Large intestine (tissue), 3 donors: ENCODE results near the gene SPDYE1. TPM values are rescaled to one million over a fixed set of nuclear protein-coding genes. Genes with fewer than 3 reads are reported as not detected.
A peak's percentile ranks its signal among the peaks of the same experiment; 100 is the strongest.
"Not testable (repeated sequence)": the region's sequence is repeated elsewhere in the genome, so short reads cannot be mapped to it uniquely, and the experiment has no call there.

Source experiments
- DNase-seq, 2 donors: peaks; one replicate each; pipeline versions ENCODE4 v3.0.0 to v3.0.0-alpha.2; 2013
- H3K27ac ChIP-seq: one replicate; pipeline ENCODE4 v1.5.1; 2013; ENCODE audit warnings: low read length
- H3K27me3 ChIP-seq: 2 replicates; pipeline ENCODE4 v1.6.1; 2013; ENCODE audit warnings: low read length; ENCODE audit not compliant: control insufficient read depth, insufficient read depth
- H3K36me3 ChIP-seq: 2 replicates; pipeline ENCODE4 v1.6.1; 2013; ENCODE audit warnings: low read length; ENCODE audit not compliant: control insufficient read depth, insufficient read depth
- H3K4me1 ChIP-seq: one replicate; pipeline ENCODE4 v1.6.1; 2013; ENCODE audit warnings: low read length; ENCODE audit not compliant: control insufficient read depth, insufficient read depth
- H3K4me3 ChIP-seq: one replicate; pipeline ENCODE4 v1.5.1; 2013; ENCODE audit warnings: low read length
- H3K9me3 ChIP-seq: one replicate; pipeline ENCODE4 v1.6.1; 2013; ENCODE audit warnings: mild to moderate bottlenecking, low read depth, low read length, moderate library complexity; ENCODE audit not compliant: control insufficient read depth
- WGBS: methylation state at CpG from one replicate; pipeline ENCODE4 v1.1.5; 2013; ENCODE audit warnings: low lambda C conversion rate; ENCODE audit not compliant: insufficient coverage; 5-methylcytosine and 5-hydroxymethylcytosine counted together
- polyA plus RNA-seq: library from polyadenylated mRNA; unstranded; fragments of 120-200 nt; gene quantifications from one replicate; pipeline ENCODE4 v1.2.1, GENCODE V29; 2013

Gene SPDYE1
- polyA plus RNA-seq, 1 donor = 0.72 TPM

DNA sequence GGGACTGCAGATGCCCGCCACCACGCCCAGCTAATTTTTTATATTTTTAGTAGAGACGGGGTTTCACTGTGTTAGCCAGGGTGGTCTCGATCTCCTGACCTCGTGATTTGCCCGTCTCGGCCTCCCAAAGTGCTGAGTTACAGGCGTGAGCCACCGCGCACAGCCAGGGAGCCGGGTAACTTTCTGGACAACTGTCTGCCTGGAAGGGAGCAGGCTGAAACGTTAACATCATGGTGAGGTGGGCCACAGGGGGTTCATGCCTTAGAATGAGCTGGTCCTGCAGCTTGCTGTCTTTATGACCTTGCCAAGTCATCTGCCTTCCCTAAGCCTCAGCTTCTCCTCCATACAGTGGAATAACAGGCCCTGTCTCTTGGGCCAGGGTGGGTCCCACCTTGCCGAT, 33.6 kb downstream of the SPDYE1 start:
- not testable (repeated sequence) for DNase-seq, H3K27me3 ChIP-seq, H3K9me3 ChIP-seq, H3K4me3 ChIP-seq, H3K27ac ChIP-seq, H3K4me1 ChIP-seq, H3K36me3 ChIP-seq
- no CpG with 5 or more reads among the region's 13 CpGs for WGBS

GRCh38 chr7:44032031-44032430, 34.3 kb downstream of the SPDYE1 start:
- H3K36me3 ChIP-seq, DNase-seq, H3K4me1 ChIP-seq, H3K9me3 ChIP-seq, H3K4me3 ChIP-seq, H3K27me3 ChIP-seq, H3K27ac ChIP-seq: not testable (repeated sequence)
- WGBS = no CpG with 5 or more reads among the region's 6 CpGs

DNA sequence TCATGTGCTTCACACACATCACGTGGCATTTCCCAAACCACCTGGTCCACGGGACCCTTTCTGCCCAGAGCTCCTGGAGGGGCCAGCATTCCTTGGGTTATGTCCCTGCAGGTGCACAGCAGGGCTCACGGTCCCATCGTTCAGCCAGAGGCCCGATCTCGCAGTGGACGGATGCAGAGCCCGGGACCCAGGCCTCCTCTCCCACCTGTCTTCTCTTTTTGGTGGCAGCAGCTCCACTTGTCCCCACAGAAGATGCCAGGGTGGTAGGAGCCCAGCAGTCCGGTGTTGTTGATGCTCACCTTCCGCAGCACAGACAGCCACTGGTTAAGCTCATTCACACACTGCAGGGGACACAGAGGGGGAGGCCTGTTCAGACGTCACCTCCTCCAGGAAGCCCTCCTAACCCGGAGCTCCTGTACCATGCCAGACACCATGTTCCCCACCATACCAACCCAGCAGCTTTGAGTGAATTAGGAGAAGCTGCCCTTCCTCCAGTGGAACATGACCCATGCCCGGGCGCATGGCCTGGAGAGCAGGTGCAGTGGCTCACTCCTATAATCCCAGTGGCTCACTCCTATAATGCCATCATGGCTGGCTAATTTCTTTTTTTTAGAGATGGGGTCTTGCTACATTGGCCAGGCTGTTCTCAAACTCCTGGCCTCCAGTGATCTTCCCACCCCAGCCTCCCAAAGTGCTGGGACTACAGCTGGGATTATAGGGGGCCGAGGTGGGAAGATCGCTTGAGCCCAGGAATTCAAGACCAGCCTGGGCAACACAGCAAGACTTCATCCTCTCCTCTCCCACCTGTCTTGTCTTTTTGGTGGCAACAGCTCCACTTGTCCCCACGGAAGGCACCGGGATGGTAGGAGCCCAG, 36.5 kb downstream of the SPDYE1 start:
- H3K9me3 ChIP-seq, H3K4me1 ChIP-seq, H3K27me3 ChIP-seq, H3K4me3 ChIP-seq, H3K36me3 ChIP-seq, H3K27ac ChIP-seq, DNase-seq: not testable (repeated sequence)
- WGBS = no CpG with 5 or more reads among the region's 18 CpGs

DNA sequence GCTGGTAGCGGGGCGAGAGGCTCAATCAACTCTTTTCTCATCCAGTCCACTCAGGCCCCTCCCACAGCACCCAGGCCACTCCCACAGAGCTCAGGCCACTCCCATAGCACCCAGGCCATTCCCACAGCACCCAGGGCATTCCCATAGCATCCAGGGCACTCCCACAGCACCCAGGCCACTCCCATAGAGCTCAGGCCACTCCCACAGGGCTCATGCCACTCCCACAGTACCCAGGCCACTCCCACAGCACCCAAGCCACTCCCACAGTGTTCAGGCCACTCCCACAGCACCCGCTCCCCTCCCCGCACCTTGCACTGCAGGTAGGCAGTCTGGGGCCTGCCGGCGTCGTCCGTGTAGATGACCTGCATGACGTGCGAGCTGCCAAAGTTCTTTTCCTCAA, 38.7 kb downstream of the SPDYE1 start:
- not testable (repeated sequence) for H3K4me3 ChIP-seq, H3K27me3 ChIP-seq, H3K4me1 ChIP-seq, H3K27ac ChIP-seq, H3K9me3 ChIP-seq, H3K36me3 ChIP-seq
- peak; percentile 33 to 59 for DNase-seq
- no CpG with 5 or more reads among the region's 10 CpGs for WGBS

DNA sequence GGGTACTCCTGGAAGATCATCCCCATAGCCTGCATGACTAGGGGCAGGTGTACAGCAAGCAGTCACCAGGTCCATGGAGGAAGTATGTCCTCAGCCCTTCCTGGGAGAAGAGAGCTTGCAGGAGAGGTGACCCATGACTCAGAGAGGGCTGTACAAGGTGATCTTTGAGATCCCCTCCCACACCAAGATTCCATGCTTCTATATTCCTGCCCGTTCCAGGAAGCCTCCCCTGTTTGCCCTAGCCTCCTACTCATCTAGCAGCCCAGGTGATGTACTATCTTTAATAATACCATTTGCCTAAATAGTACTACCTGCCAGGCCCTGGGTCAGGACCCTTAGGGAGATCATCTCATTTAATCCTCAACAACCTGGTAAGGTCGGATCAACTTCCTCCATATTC, 40.3 kb downstream of the SPDYE1 start:
- not testable (repeated sequence) for H3K36me3 ChIP-seq, H3K4me1 ChIP-seq, H3K27me3 ChIP-seq, H3K4me3 ChIP-seq, H3K9me3 ChIP-seq, H3K27ac ChIP-seq
- DNase-seq = peak in 1 of 2 donors; percentile 37
- WGBS = no CpG with 5 or more reads among the region's 2 CpGs

GRCh38 chr7:44038553-44038952, 40.9 kb downstream of the SPDYE1 start:
- not testable (repeated sequence) for H3K4me1 ChIP-seq, H3K36me3 ChIP-seq, H3K27me3 ChIP-seq, H3K9me3 ChIP-seq, DNase-seq, H3K4me3 ChIP-seq, H3K27ac ChIP-seq
- WGBS = no CpG with 5 or more reads among the region's 12 CpGs

- no CpG with 5 or more reads among the region's 26 CpGs for WGBS
- not testable (repeated sequence) for H3K36me3 ChIP-seq, H3K4me1 ChIP-seq, H3K9me3 ChIP-seq, H3K27me3 ChIP-seq
- Histone ChIP-seq H3K4me3 (peak overlapping the region; percentile 21), H3K27ac (peak overlapping the region; percentile 73)
- peak; percentile 92 to 96 for DNase-seq
Measured at GRCh38 chr7:44038961-44039558, 41.4 kb downstream of the SPDYE1 start.

- H3K9me3 ChIP-seq, H3K4me1 ChIP-seq, DNase-seq, H3K27me3 ChIP-seq, H3K36me3 ChIP-seq, H3K27ac ChIP-seq: not testable (repeated sequence)
- peak overlapping the region; percentile 24 for H3K4me3 ChIP-seq
- WGBS = no CpG with 5 or more reads among the region's 40 CpGs
Measured at GRCh38 chr7:44039800-44040492, 42.2 kb downstream of the SPDYE1 start.

DNA sequence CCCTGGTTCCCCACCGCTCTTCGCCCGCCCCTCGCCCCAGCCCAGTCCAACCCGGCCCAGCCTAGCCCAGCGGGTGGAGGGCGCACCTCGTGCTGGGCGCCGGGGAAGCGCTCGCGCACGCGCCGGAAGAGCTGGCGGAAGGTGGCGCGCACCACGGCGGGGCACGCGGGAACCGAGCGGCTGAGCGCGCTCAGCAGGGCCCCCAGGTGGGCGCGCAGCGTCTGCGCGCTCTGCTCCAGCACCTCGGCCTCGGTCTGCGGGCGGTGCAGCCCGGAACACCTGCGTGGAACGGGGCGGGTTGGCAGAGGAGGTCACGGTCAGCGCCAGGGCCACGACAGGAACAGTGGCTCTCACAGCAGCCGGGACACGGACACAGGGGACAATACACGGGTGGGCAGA, 42.8 kb downstream of the SPDYE1 start:
- H3K27me3 ChIP-seq, H3K9me3 ChIP-seq, H3K36me3 ChIP-seq, H3K27ac ChIP-seq, H3K4me1 ChIP-seq: not testable (repeated sequence)
- peak overlapping the region; percentile 39 for H3K4me3 ChIP-seq
- no CpG with 5 or more reads among the region's 46 CpGs for WGBS
- DNase-seq = peak; percentile 22 to 49

DNA sequence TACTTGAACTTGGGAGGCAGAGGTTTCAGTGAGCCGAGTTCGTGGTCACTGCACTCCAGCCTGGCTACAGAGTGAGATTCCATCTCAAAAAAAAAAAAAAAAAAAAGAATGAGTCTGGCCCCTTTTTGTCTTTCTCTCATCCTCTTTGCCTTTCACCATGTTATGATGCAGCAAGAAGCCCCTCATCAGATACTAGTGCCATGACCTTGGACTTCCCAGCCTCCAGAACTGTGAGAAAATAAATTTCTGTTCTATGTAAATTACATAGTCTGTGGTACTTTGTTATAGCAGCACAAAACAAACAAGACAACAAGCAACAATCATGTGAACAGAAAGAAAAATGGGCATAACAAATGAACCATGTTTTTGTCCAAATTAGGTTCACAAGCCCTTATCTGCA, 44.5 kb downstream of the SPDYE1 start:
- no peak for DNase-seq
- H3K36me3 ChIP-seq = peaks cover 9% of the 10 kb centered on the region

More for the DNA sequence above, 44.5 kb downstream of the SPDYE1 start:
- H3K4me3 ChIP-seq = no peak overlapping the region
- WGBS = 100% methylated on average over 1 of the region's 2 CpGs
- no peak overlapping the region for H3K27ac ChIP-seq
- no peaks in the 10 kb centered on the region for H3K9me3 ChIP-seq
- H3K4me1 ChIP-seq = peaks cover 13% of the 10 kb centered on the region
- H3K27me3 ChIP-seq = no peaks in the 10 kb centered on the region
